IMR-90 (cell line): ENCODE results near the gene TFB2M. TPM values are rescaled to one million over a fixed set of nuclear protein-coding genes. Genes with fewer than 3 reads are reported as not detected.

ENCODE experiments used
- ATAC-seq: fragments of 200-7000 bp; cut with Tn5 transposase; 2 replicates; pipeline ENCODE4 v1.9.1; 2020; ENCODE audit warnings: low read depth, mild to moderate bottlenecking, moderate library complexity
- BruUV-seq: library from RNA; stranded (reverse); fragments of 400-500 nt; replicated peaks from 2 replicates; lab custom pipeline; 2021; lab: Mats Ljungman, UMichigan
- CTCF ChIA-PET: fragments of 300-600 bp; formaldehyde crosslinking; extraction: SDS; loops from one replicate; lab custom pipeline; 2021; ENCODE audit warnings: antibody characterized with exemption; lab: Yijun Ruan, JAX
- POLR2A ChIA-PET: fragments of 300-600 bp; sonication (Branson Sonifier 250); formaldehyde crosslinking; loops from one replicate; lab custom pipeline; 2022; ENCODE audit warnings: antibody characterized with exemption; ENCODE audit not compliant: unreplicated experiment; lab: Charles Lee
- DNase-seq: peaks from one replicate; pipeline ENCODE4 v3.0.0; 2013
- H2AFZ ChIP-seq: replicated peaks from 2 replicates; pipeline ENCODE3; 2013; ENCODE audit warnings: low read length, mild to moderate bottlenecking; ENCODE audit not compliant: poor library complexity
- H2AK5ac ChIP-seq: 2 replicates; pipeline ENCODE4 v1.6.1; 2013; ENCODE audit warnings: low read depth, low read length, inconsistent platforms
- H2AK9ac ChIP-seq: replicated peaks from 2 replicates; pipeline ENCODE3; 2013; ENCODE audit warnings: mild to moderate bottlenecking, low read depth, low read length, moderate library complexity; ENCODE audit not compliant: poor library complexity
- H2BK120ac ChIP-seq: 2 replicates; pipeline ENCODE4 v1.6.1; 2013; ENCODE audit warnings: low read depth, low read length, inconsistent platforms
- H2BK15ac ChIP-seq: 3 replicates; pipeline ENCODE4 v1.6.1; 2013; ENCODE audit warnings: low read depth, low read length, inconsistent platforms
- H2BK20ac ChIP-seq: 2 replicates; pipeline ENCODE4 v1.6.1; 2013; ENCODE audit warnings: low read depth, mild to moderate bottlenecking, inconsistent platforms, low read length, moderate library complexity
- H2BK5ac ChIP-seq: 2 replicates; pipeline ENCODE4 v1.6.1; 2013; ENCODE audit warnings: mild to moderate bottlenecking, low read depth, low read length, inconsistent platforms; ENCODE audit not compliant: poor library complexity, severe bottlenecking
- H3K14ac ChIP-seq: replicated peaks from 2 replicates; pipeline ENCODE4 v1.6.1; 2013; ENCODE audit warnings: low read depth, low read length, inconsistent platforms
- H3K18ac ChIP-seq: 2 replicates; pipeline ENCODE4 v1.6.1; 2013; ENCODE audit warnings: low read depth, low read length, control low read depth
- H3K23ac ChIP-seq: 2 replicates; pipeline ENCODE4 v1.6.1; 2013; ENCODE audit warnings: low read depth, low read length, inconsistent platforms
- H3K27ac ChIP-seq: 2 replicates; pipeline ENCODE4 v1.5.1; 2013; ENCODE audit warnings: mild to moderate bottlenecking, control low read depth, low read length; ENCODE audit not compliant: insufficient read depth
- H3K27me3 ChIP-seq: 2 replicates; pipeline ENCODE4 v1.6.1; 2013; ENCODE audit warnings: low read length; ENCODE audit not compliant: control insufficient read depth, insufficient read depth
- H3K36me3 ChIP-seq: 2 replicates; pipeline ENCODE4 v1.6.1; 2013; ENCODE audit warnings: low read length, mixed read lengths; ENCODE audit not compliant: control insufficient read depth, insufficient read depth
- H3K4ac ChIP-seq: 2 replicates; pipeline ENCODE4 v1.6.1; 2013; ENCODE audit warnings: low read depth, low read length, inconsistent platforms
- H3K4me1 ChIP-seq: 2 replicates; pipeline ENCODE4 v1.6.1; 2013; ENCODE audit warnings: low read length, mixed read lengths; ENCODE audit not compliant: control insufficient read depth, insufficient read depth
- H3K4me2 ChIP-seq: 2 replicates; pipeline ENCODE4 v1.6.1; 2013; ENCODE audit warnings: low read depth, mild to moderate bottlenecking, control low read depth, low read length, moderate library complexity
- H3K4me3 ChIP-seq: 2 replicates; pipeline ENCODE4 v1.5.1; 2013; ENCODE audit warnings: low read depth, mild to moderate bottlenecking, control low read depth, low read length, moderate library complexity; ENCODE audit not compliant: insufficient read depth
- H3K56ac ChIP-seq: 2 replicates; pipeline ENCODE4 v1.6.1; 2013; ENCODE audit warnings: low read length, inconsistent platforms; ENCODE audit not compliant: insufficient read depth; ENCODE audit errors: extremely low read depth
- H3K79me1 ChIP-seq, 2 experiments: 2 replicates each; pipeline ENCODE4 v1.6.1; 2013; ENCODE audit warnings: low read length in 2 of 2, inconsistent platforms in 1 of 2, low read depth in 1 of 2
- H3K9ac ChIP-seq: 2 replicates; pipeline ENCODE4 v1.6.1; 2013; ENCODE audit warnings: low read depth, low read length, control low read depth
- H3K9me1 ChIP-seq: 2 replicates; pipeline ENCODE4 v1.6.1; 2013; ENCODE audit warnings: low read length, inconsistent platforms; ENCODE audit not compliant: insufficient read depth
- H3K9me3 ChIP-seq: 2 replicates; pipeline ENCODE4 v1.6.1; 2013; ENCODE audit warnings: low read length; ENCODE audit not compliant: control insufficient read depth, insufficient read depth
- H4K20me1 ChIP-seq: 2 replicates; pipeline ENCODE4 v1.6.1; 2013; ENCODE audit warnings: low read length, inconsistent platforms; ENCODE audit not compliant: insufficient read depth
- H4K5ac ChIP-seq: 2 replicates; pipeline ENCODE4 v1.6.1; 2013; ENCODE audit warnings: mild to moderate bottlenecking, low read depth, low read length, control low read depth
- H4K8ac ChIP-seq, 2 experiments: 2 replicates each; pipeline ENCODE4 v1.6.1; 2013; ENCODE audit warnings: low read depth in 2 of 2, low read length in 2 of 2, control low read depth in 1 of 2, inconsistent platforms in 1 of 2
- H4K91ac ChIP-seq: 2 replicates; pipeline ENCODE4 v1.6.1; 2013; ENCODE audit warnings: low read depth, low read length, inconsistent platforms; ENCODE audit not compliant: insufficient read depth
- BHLHE40 ChIP-seq: fragments of 150-350 bp; IDR thresholded peaks from 2 replicates; pipeline ENCODE4 v1.6.1; 2016; ENCODE audit warnings: mild to moderate bottlenecking, low read depth, low read length
- CEBPB ChIP-seq: IDR thresholded peaks from 2 replicates; pipeline ENCODE4 v1.6.1; 2012; ENCODE audit warnings: low read depth, low read length, improper control_type of control experiment
- CHD1 ChIP-seq: IDR thresholded peaks from 2 replicates; pipeline ENCODE4 v1.6.1; 2012; ENCODE audit warnings: low read depth, low read length, improper control_type of control experiment
- CTCF ChIP-seq: conservative IDR thresholded peaks from 2 replicates; pipeline ENCODE4 v1.5.1; 2012; ENCODE audit warnings: mild to moderate bottlenecking, low read depth, low read length, improper control_type of control experiment
- ELK1 ChIP-seq: fragments of 150-350 bp; IDR thresholded peaks from 2 replicates; pipeline ENCODE4 v1.6.1; 2016; ENCODE audit warnings: low read depth, mild to moderate bottlenecking, low read length, moderate library complexity, borderline replicate concordance
- FOS ChIP-seq: fragments of 150-350 bp; IDR thresholded peaks from 2 replicates; pipeline ENCODE4 v1.6.1; 2016; ENCODE audit warnings: low read depth, low read length
- MAFK ChIP-seq: IDR thresholded peaks from 2 replicates; pipeline ENCODE4 v1.6.1; 2012; ENCODE audit warnings: low read depth, low read length, improper control_type of control experiment
- MAZ ChIP-seq: IDR thresholded peaks from 2 replicates; pipeline ENCODE4 v1.6.1; 2012; ENCODE audit warnings: low read depth, mild to moderate bottlenecking, low read length, improper control_type of control experiment, moderate library complexity, borderline replicate concordance
- MXI1 ChIP-seq: IDR thresholded peaks from 2 replicates; pipeline ENCODE4 v1.6.1; 2012; ENCODE audit warnings: low read depth, mild to moderate bottlenecking, low read length, moderate library complexity, borderline replicate concordance
- NFE2L2 ChIP-seq: fragments of 150-350 bp; IDR thresholded peaks from 2 replicates; pipeline ENCODE4 v1.6.1; 2016; ENCODE audit warnings: low read depth, mild to moderate bottlenecking, low read length
- POLR2A ChIP-seq: IDR thresholded peaks from 2 replicates; pipeline ENCODE4 v1.6.1; 2012; ENCODE audit warnings: mild to moderate bottlenecking, low read depth, low read length
- RAD21 ChIP-seq: IDR thresholded peaks from 2 replicates; pipeline ENCODE4 v1.6.1; 2012; ENCODE audit warnings: low read length, improper control_type of control experiment
- RCOR1 ChIP-seq: IDR thresholded peaks from 2 replicates; pipeline ENCODE4 v1.6.1; 2012; ENCODE audit warnings: mild to moderate bottlenecking, low read length, improper control_type of control experiment; ENCODE audit not compliant: insufficient replicate concordance
- RFX5 ChIP-seq: IDR thresholded peaks from 2 replicates; pipeline ENCODE4 v1.8.0; 2012; ENCODE audit warnings: low read depth, mild to moderate bottlenecking, low read length, moderate library complexity
- SMC3 ChIP-seq: fragments of 150-350 bp; IDR thresholded peaks from 2 replicates; pipeline ENCODE4 v1.6.1; 2016; ENCODE audit warnings: low read depth, mild to moderate bottlenecking, antibody characterized with exemption, low read length, moderate library complexity
- USF2 ChIP-seq: fragments of 150-350 bp; IDR thresholded peaks from 2 replicates; pipeline ENCODE4 v1.6.1; 2017; ENCODE audit warnings: mild to moderate bottlenecking, antibody characterized with exemption, low read length, low read depth
- WGBS, 2 experiments: methylation state at CpG; one replicate each; pipeline versions ENCODE4 v1.1.5 to v1.1.7; 2013; ENCODE audit warnings: missing lambda C conversion rate in 2 of 2; ENCODE audit not compliant: insufficient read length in 1 of 2; ENCODE audit errors: extremely low coverage in 2 of 2; 5-methylcytosine and 5-hydroxymethylcytosine counted together
- dilution Hi-C: fragments of 300-500 bp; cut with HindIII; formaldehyde crosslinking; loops from one replicate; pipeline ENCODE4 v1.14.3; 2018; ENCODE audit warnings: low sequenced_read_pairs; ENCODE audit not compliant: unreplicated experiment
- in situ Hi-C: fragments of 300-500 bp; cut with MboI; formaldehyde crosslinking; loops from 3 replicates; pipeline ENCODE4 v1.14.3; 2019; ENCODE audit warnings: low sequenced_read_pairs, inconsistent platforms, mixed read lengths
- intact Hi-C: fragments of 100-400 bp; cut with micrococcal nuclease; formaldehyde crosslinking; loops from 2 replicates; pipeline ENCODE4 v1.10.0; 2022
- polyA plus RNA-seq, 3 experiments: library from polyadenylated mRNA; depleted of rRNA; stranded (reverse); fragments of >200 nt; gene quantifications; 2 replicates each; pipeline ENCODE4 v1.2.3, GENCODE V29; 2012; ENCODE audit warnings: low replicate concordance in 1 of 3
- total RNA-seq: library from RNA; depleted of rRNA; stranded (reverse); fragments of >200 nt; gene quantifications from 2 replicates; pipeline ENCODE4 v1.2.3, GENCODE V29; 2012

Gene TFB2M
- total and polyA plus RNA-seq, 2 of the 4 experiments (the other 2 are of a cell fraction): 13.3 to 15.7 TPM

GRCh38 chr1:246559310-246559709, 6.8 kb downstream of the TFB2M start:
- no peaks in the 10 kb centered on the region for H3K9me1 ChIP-seq
- H4K91ac ChIP-seq: no peak overlapping the region
- no peak overlapping the region for H2BK5ac ChIP-seq
- H3K27me3 ChIP-seq: no peaks in the 10 kb centered on the region
- no peaks in the 10 kb centered on the region for H3K9me3 ChIP-seq
- DNase-seq (no peak), ATAC-seq (no peak)
- H3K56ac ChIP-seq: no peak overlapping the region
- H4K5ac ChIP-seq: no peak overlapping the region
- no peak overlapping the region for H3K14ac ChIP-seq
- H2AK5ac ChIP-seq: no peak overlapping the region
- dilution Hi-C loops: no loop called here
- H3K4me1 ChIP-seq: no peaks in the 10 kb centered on the region
- no peak overlapping the region for H3K4ac ChIP-seq
- intact Hi-C loops: no loop called here
- peaks cover 18 to 30% of the 10 kb centered on the region in 2 experiments; a peak in 3 of 4 replicates for H3K79me1 ChIP-seq
- no peak overlapping the region for H3K23ac ChIP-seq
- H3K18ac ChIP-seq: no peak overlapping the region
- TF ChIP-seq BHLHE40 (no peak), POLR2A (no peak), RCOR1 (no peak), RAD21 (no peak), MXI1 (no peak), ELK1 (no peak), MAFK (no peak), FOS (no peak), CHD1 (no peak), MAZ (no peak), USF2 (no peak), RFX5 (no peak), NFE2L2 (no peak), SMC3 (no peak), CEBPB (no peak), CTCF (no peak)
- H4K8ac ChIP-seq: no peak overlapping the region
- no peak overlapping the region for H2AK9ac ChIP-seq
- ChIA-PET POLR2A (no interaction called here), CTCF (no interaction called here)
- no peak overlapping the region for H2BK15ac ChIP-seq
- no peak overlapping the region for H2BK120ac ChIP-seq
- no peak overlapping the region for H3K27ac ChIP-seq
- H3K36me3 ChIP-seq: peaks cover 28% of the 10 kb centered on the region
- no peak overlapping the region for H2AFZ ChIP-seq
- no CpG with 5 or more reads among the region's 4 CpGs for WGBS, 2 experiments
- no TSS peak for BruUV-seq
- H2BK20ac ChIP-seq: no peak overlapping the region
- H3K4me2 ChIP-seq: no peak overlapping the region
- no peak overlapping the region for H3K9ac ChIP-seq
- H4K20me1 ChIP-seq: no peaks in the 10 kb centered on the region
- in situ Hi-C loops: no loop called here
- H3K4me3 ChIP-seq: no peak overlapping the region
